ENCODE measurements around the gene ABCD1.
"Not testable (repeated sequence)": the region's sequence is repeated elsewhere in the genome, so short reads cannot be mapped to it uniquely, and the experiment has no call there.

ABCD1 gene

GRCh38 chrX:153733651-153734240 lies 9.1 kb downstream of the ABCD1 start:
- no peak for DNase-seq

- DNase-seq, result no peak
Measured at GRCh38 chrX:153734871-153735270, 10.2 kb downstream of the ABCD1 start.

GRCh38 chrX:153735274-153735673 lies 10.6 kb downstream of the ABCD1 start:
- DNase-seq, result no peak

GRCh38 chrX:153736071-153736820 lies 11.6 kb downstream of the ABCD1 start:
- no peak for DNase-seq

- DNase-seq, result no peak
Measured at GRCh38 chrX:153736871-153737441, 12.3 kb downstream of the ABCD1 start.

GRCh38 chrX:153738056-153738605 lies 13.5 kb downstream of the ABCD1 start:
- no peak for DNase-seq

- no peak for DNase-seq
Measured at GRCh38 chrX:153739754-153740486, 15.3 kb downstream of the ABCD1 start.

- DNase-seq, result no peak
Measured at GRCh38 chrX:153740631-153741222, 16.1 kb downstream of the ABCD1 start.

GRCh38 chrX:153741446-153741845 lies 16.8 kb downstream of the ABCD1 start:
- no peak for DNase-seq

GRCh38 chrX:153742111-153742510 lies 17.5 kb downstream of the ABCD1 start:
- DNase-seq, result not testable (repeated sequence)

- peak; percentile 41 for DNase-seq
Measured at GRCh38 chrX:153742796-153743467, 18.3 kb downstream of the ABCD1 start.

GRCh38 chrX:153743468-153744209 lies 19.0 kb downstream of the ABCD1 start:
- not testable (repeated sequence) for DNase-seq

- DNase-seq, result no peak
Measured at GRCh38 chrX:153744210-153745066, 19.8 kb downstream of the ABCD1 start.

GRCh38 chrX:153745067-153745433 lies 20.4 kb downstream of the ABCD1 start:
- not testable (repeated sequence) for DNase-seq

- DNase-seq, result no peak
Measured at GRCh38 chrX:153746359-153746758, 21.7 kb downstream of the ABCD1 start.

GRCh38 chrX:153746991-153747390 lies 22.3 kb downstream of the ABCD1 start:
- not testable (repeated sequence) for DNase-seq

- not testable (repeated sequence) for DNase-seq
Measured at GRCh38 chrX:153749017-153749416, 24.4 kb downstream of the ABCD1 start.

- no peak for DNase-seq
Measured at GRCh38 chrX:153750127-153750774, 25.6 kb downstream of the ABCD1 start.

GRCh38 chrX:153755136-153755535 lies 30.5 kb downstream of the ABCD1 start:
- DNase-seq, result no peak
